Activated CD8-positive, alpha-beta memory T cell treated with anti-CD3 and anti-CD28 coated beads, Interleukin-2, amount 10 ng/mL, durations not matched to agents 7 days and 5 days (primary cell): Measurements from ENCODE around the gene SOS1. TPM values are rescaled to one million over a fixed set of nuclear protein-coding genes. Genes with fewer than 3 reads are reported as not detected.
A peak's percentile ranks its signal among the peaks of the same experiment; 100 is the strongest.
"Not testable (repeated sequence)": the region's sequence is repeated elsewhere in the genome, so short reads cannot be mapped to it uniquely, and the experiment has no call there.

Experiments
- ATAC-seq: fragments of 150-1000 bp; cut with Tn5 transposase; one replicate; pipeline ENCODE4 v1.10.0; 2021; ENCODE audit warnings: moderate library complexity
- CTCF ChIA-PET: fragments of 350-600 bp; sonication (Branson Sonifier 250); formaldehyde crosslinking; loops from one replicate; lab custom pipeline; 2021; ENCODE audit warnings: antibody characterized with exemption; lab: Charles Lee
- DNase-seq: peaks from one replicate; pipeline ENCODE4 v3.0.0-alpha.2; 2020
- H3K27ac Mint-ChIP-seq: one replicate; pipeline ENCODE4 v1.8.0; 2021; ENCODE audit warnings: mild to moderate bottlenecking, mixed read lengths
- H3K27me3 Mint-ChIP-seq: one replicate; pipeline ENCODE4 v1.8.0; 2021; ENCODE audit warnings: mixed read lengths
- H3K36me3 Mint-ChIP-seq: one replicate; pipeline ENCODE4 v1.8.0; 2021; ENCODE audit warnings: mild to moderate bottlenecking, mixed read lengths
- H3K4me1 Mint-ChIP-seq: one replicate; pipeline ENCODE4 v1.8.0; 2021; ENCODE audit warnings: mixed read lengths
- H3K4me3 Mint-ChIP-seq: one replicate; pipeline ENCODE4 v1.8.0; 2021; ENCODE audit warnings: mild to moderate bottlenecking, moderate library complexity, mixed read lengths
- H3K9me3 Mint-ChIP-seq: one replicate; pipeline ENCODE4 v1.8.0; 2022; ENCODE audit warnings: low read depth, mixed read lengths
- total RNA-seq, 2 experiments: library from RNA; stranded (reverse); gene quantifications; one replicate each; pipeline ENCODE4 v1.2.3, GENCODE V29; 2021

SOS1 gene
- total RNA-seq, 2 experiments from 2014 or later, result 134 to 186 TPM

- H3K27me3 Mint-ChIP-seq, result no peaks in the 10 kb centered on the region
- H3K36me3 Mint-ChIP-seq, result peaks cover 5% of the 10 kb centered on the region
- peaks cover 41% of the 10 kb centered on the region for H3K4me1 Mint-ChIP-seq
- no peak overlapping the region for H3K4me3 Mint-ChIP-seq
- ATAC-seq (no peak), DNase-seq (no peak)
- CTCF ChIA-PET, result no interaction called here
- H3K9me3 Mint-ChIP-seq, result no peaks in the 10 kb centered on the region
- no peak overlapping the region for H3K27ac Mint-ChIP-seq
Observed at GRCh38 chr2:39146630-39147029, 25.8 kb upstream of the SOS1 start.

- CTCF ChIA-PET, result no interaction called here
- H3K27me3 Mint-ChIP-seq, result no peaks in the 10 kb centered on the region
Observed at GRCh38 chr2:39145906-39146421, 25.1 kb upstream of the SOS1 start.

GRCh38 chr2:39144416-39144815, 23.6 kb upstream of the SOS1 start:
- Mint-ChIP-seq H3K27ac (no peak overlapping the region), H3K27me3 (no peaks in the 10 kb centered on the region), H3K36me3 (peaks cover 7% of the 10 kb centered on the region), H3K4me1 (peaks cover 51% of the 10 kb centered on the region), H3K9me3 (no peaks in the 10 kb centered on the region), H3K4me3 (no peak overlapping the region)
- CTCF ChIA-PET, result interaction anchor here (1.0 to 1.9 kb wide), 4 partner anchors 18 to 85 kb away, joined by 3 to 4 read pairs (median 4); partner anchors contain the start of gene SOS1
- no peak for ATAC-seq
- no peak for DNase-seq

More at GRCh38 chr2:39145906-39146421, 25.1 kb upstream of the SOS1 start:
- no peak overlapping the region for H3K4me3 Mint-ChIP-seq
- ATAC-seq (no peak), DNase-seq (no peak)
- no peaks in the 10 kb centered on the region for H3K9me3 Mint-ChIP-seq
- H3K36me3 Mint-ChIP-seq, result peaks cover 6% of the 10 kb centered on the region
- H3K4me1 Mint-ChIP-seq, result peaks cover 47% of the 10 kb centered on the region
- no peak overlapping the region for H3K27ac Mint-ChIP-seq

GRCh38 chr2:39142904-39143605, 22.2 kb upstream of the SOS1 start:
- no peak for ATAC-seq
- no peaks in the 10 kb centered on the region for H3K27me3 Mint-ChIP-seq
- CTCF ChIA-PET, result interaction anchor here (1.0 to 1.9 kb wide), 5 partner anchors 15 to 86 kb away, joined by 3 to 7 read pairs (median 4); partner anchors contain the start of gene SOS1
- H3K27ac Mint-ChIP-seq, result peak overlapping the region; percentile 86
- H3K4me1 Mint-ChIP-seq, result peaks cover 60% of the 10 kb centered on the region
- no peak overlapping the region for H3K4me3 Mint-ChIP-seq
- no peaks in the 10 kb centered on the region for H3K9me3 Mint-ChIP-seq
- no peak for DNase-seq
- peaks cover 5% of the 10 kb centered on the region for H3K36me3 Mint-ChIP-seq

GRCh38 chr2:39141334-39142271, 20.8 kb upstream of the SOS1 start:
- Mint-ChIP-seq H3K9me3 (no peaks in the 10 kb centered on the region), H3K4me1 (peaks cover 69% of the 10 kb centered on the region), H3K4me3 (peak overlapping the region; percentile 4), H3K27ac (peak overlapping the region; percentile 86), H3K36me3 (peaks cover 5% of the 10 kb centered on the region), H3K27me3 (no peaks in the 10 kb centered on the region)
- DNase-seq, result peak; percentile 60
- ATAC-seq, result peak; percentile 67
- CTCF ChIA-PET, result interaction anchor here (0.7 to 1.8 kb wide), 6 partner anchors 14 to 88 kb away, joined by 3 to 7 read pairs (median 4); partner anchors contain the start of gene SOS1

GRCh38 chr2:39140948-39141333, 20.1 kb upstream of the SOS1 start:
- peaks cover 73% of the 10 kb centered on the region for H3K4me1 Mint-ChIP-seq
- ATAC-seq, result not testable (repeated sequence)

GRCh38 chr2:39140322-39140847, 19.5 kb upstream of the SOS1 start:
- H3K27ac Mint-ChIP-seq, result peak overlapping the region; percentile 38
- H3K27me3 Mint-ChIP-seq, result no peaks in the 10 kb centered on the region
- no peak overlapping the region for H3K4me3 Mint-ChIP-seq
- no peaks in the 10 kb centered on the region for H3K9me3 Mint-ChIP-seq
- peaks cover 79% of the 10 kb centered on the region for H3K4me1 Mint-ChIP-seq
- ATAC-seq, result no peak
- no peak for DNase-seq
- CTCF ChIA-PET, result interaction anchor here (0.6 to 1.4 kb wide), 5 partner anchors 11 to 78 kb away, joined by 3 to 4 read pairs (median 3); no protein-coding TSS in a partner anchor
- H3K36me3 Mint-ChIP-seq, result peaks cover 5% of the 10 kb centered on the region

More at GRCh38 chr2:39140948-39141333, 20.1 kb upstream of the SOS1 start:
- H3K4me3 Mint-ChIP-seq, H3K9me3 Mint-ChIP-seq, H3K27me3 Mint-ChIP-seq, DNase-seq, H3K36me3 Mint-ChIP-seq: not testable (repeated sequence)
- CTCF ChIA-PET, result interaction anchor here (0.6 to 1.3 kb wide), 5 partner anchors 11 to 78 kb away, joined by 3 to 4 read pairs (median 3); no protein-coding TSS in a partner anchor
- H3K27ac Mint-ChIP-seq, result peak overlapping the region; percentile 86

GRCh38 chr2:39139511-39140237, 18.8 kb upstream of the SOS1 start:
- Mint-ChIP-seq H3K27me3 (no peaks in the 10 kb centered on the region), H3K4me3 (no peak overlapping the region), H3K9me3 (no peaks in the 10 kb centered on the region), H3K27ac (peak overlapping the region; percentile 38), H3K36me3 (peaks cover 3% of the 10 kb centered on the region), H3K4me1 (peaks cover 77% of the 10 kb centered on the region)
- DNase-seq (no peak), ATAC-seq (no peak)
- CTCF ChIA-PET, result interaction anchor here (1.3 to 1.4 kb wide), 2 partner anchors 10 to 12 kb away, joined by 3 to 4 read pairs; no protein-coding TSS in a partner anchor

GRCh38 chr2:39138837-39139211, 18.0 kb upstream of the SOS1 start:
- Mint-ChIP-seq H3K27ac (peak overlapping the region; percentile 48), H3K27me3 (no peaks in the 10 kb centered on the region), H3K9me3 (no peaks in the 10 kb centered on the region), H3K36me3 (peaks cover 3% of the 10 kb centered on the region), H3K4me3 (no peak overlapping the region), H3K4me1 (peaks cover 80% of the 10 kb centered on the region)
- no peak for DNase-seq
- ATAC-seq, result no peak
- CTCF ChIA-PET, result interaction anchor here (1.4 kb wide), 1 partner anchor 13 kb away, joined by 3 read pairs; no protein-coding TSS in a partner anchor

- peak overlapping the region; percentile 48 for H3K27ac Mint-ChIP-seq
- CTCF ChIA-PET, result interaction anchor here (1.2 to 1.4 kb wide), 2 partner anchors 13 to 190 kb away, joined by 3 to 4 read pairs; no protein-coding TSS in a partner anchor
- not testable (repeated sequence) for DNase-seq, H3K27me3 Mint-ChIP-seq, H3K36me3 Mint-ChIP-seq, H3K4me3 Mint-ChIP-seq, H3K9me3 Mint-ChIP-seq, ATAC-seq
- H3K4me1 Mint-ChIP-seq, result peaks cover 80% of the 10 kb centered on the region
Observed at GRCh38 chr2:39138187-39138836, 17.5 kb upstream of the SOS1 start.

GRCh38 chr2:39136799-39137198, 15.9 kb upstream of the SOS1 start:
- Mint-ChIP-seq H3K4me3 (peak overlapping the region; percentile 45), H3K36me3 (peaks cover 5% of the 10 kb centered on the region)

More at GRCh38 chr2:39136799-39137198, 15.9 kb upstream of the SOS1 start:
- CTCF ChIA-PET, result interaction anchor here (0.7 to 2.2 kb wide), 5 partner anchors 8 to 189 kb away, joined by 3 to 11 read pairs (median 3); no protein-coding TSS in a partner anchor
- Mint-ChIP-seq H3K27me3 (peaks cover 2% of the 10 kb centered on the region), H3K27ac (peak overlapping the region; percentile 84), H3K9me3 (no peaks in the 10 kb centered on the region), H3K4me1 (peaks cover 71% of the 10 kb centered on the region)
- ATAC-seq (peak; percentile 50), DNase-seq (no peak)
